Stimulated activated CD8-positive, alpha-beta memory T cell treated with anti-CD3 and anti-CD28 coated beads, Interleukin-12 subunit alpha, Interleukin-12 subunit beta, amount 100 ng/mL, for 1 hour (primary cell): Measurements from ENCODE around the gene PTPRN2.
"Not testable (repeated sequence)": the region's sequence is repeated elsewhere in the genome, so short reads cannot be mapped to it uniquely, and the experiment has no call there.

Experiments used
- DNase-seq: peaks from one replicate; pipeline ENCODE4 v3.0.0-alpha.2; 2020; ENCODE audit warnings: low read depth

Gene PTPRN2

GRCh38 chr7:157901166-157901565, 686.5 kb downstream of the PTPRN2 start:
- no peak for DNase-seq

- DNase-seq = no peak
Measured at GRCh38 chr7:157900556-157900955, 687.1 kb downstream of the PTPRN2 start.

- DNase-seq = no peak
Measured at GRCh38 chr7:157900011-157900410, 687.6 kb downstream of the PTPRN2 start.

GRCh38 chr7:157898802-157899505, 688.7 kb downstream of the PTPRN2 start:
- DNase-seq = no peak

DNA sequence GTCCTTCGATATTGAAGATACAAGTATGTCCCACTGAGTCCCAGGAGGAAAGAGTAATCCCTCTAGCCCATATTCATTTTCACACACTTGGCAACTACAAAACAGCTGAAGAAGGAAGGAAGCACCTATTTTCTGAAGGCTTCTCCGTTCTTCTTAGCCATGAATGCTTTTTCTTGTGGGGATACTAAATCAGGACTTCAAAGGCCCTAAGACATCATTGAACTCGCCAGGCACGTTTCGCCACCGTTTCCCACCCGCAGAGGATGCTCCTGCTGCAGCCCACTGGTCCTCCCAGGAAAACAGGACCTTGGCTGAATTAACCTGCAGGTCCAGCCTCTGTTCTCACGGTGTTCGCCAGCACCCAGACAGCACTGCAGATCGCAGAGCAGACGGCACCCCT, 689.4 kb downstream of the PTPRN2 start:
- DNase-seq = no peak

DNA sequence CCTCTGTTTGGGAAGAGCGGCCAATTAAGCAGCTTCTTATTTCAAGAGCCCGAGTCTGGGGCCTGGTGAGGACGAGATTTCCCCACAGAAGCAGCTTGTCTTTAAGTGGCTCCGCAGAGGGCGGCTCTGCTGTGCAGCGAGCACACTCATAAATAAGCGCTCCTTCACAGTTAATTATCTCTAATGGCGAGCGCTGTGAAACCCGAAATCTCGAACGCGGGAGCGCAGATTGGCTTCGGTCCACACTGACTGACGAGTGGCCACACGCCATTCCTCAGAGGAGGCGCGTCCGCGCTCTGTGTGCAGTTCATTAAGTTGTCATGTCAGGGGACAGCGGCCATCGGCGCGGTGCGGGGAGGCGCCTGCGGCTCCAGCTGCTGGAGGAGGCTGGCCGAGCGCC, 689.9 kb downstream of the PTPRN2 start:
- DNase-seq = no peak

GRCh38 chr7:157896774-157897555, 690.7 kb downstream of the PTPRN2 start:
- DNase-seq = no peak

DNA sequence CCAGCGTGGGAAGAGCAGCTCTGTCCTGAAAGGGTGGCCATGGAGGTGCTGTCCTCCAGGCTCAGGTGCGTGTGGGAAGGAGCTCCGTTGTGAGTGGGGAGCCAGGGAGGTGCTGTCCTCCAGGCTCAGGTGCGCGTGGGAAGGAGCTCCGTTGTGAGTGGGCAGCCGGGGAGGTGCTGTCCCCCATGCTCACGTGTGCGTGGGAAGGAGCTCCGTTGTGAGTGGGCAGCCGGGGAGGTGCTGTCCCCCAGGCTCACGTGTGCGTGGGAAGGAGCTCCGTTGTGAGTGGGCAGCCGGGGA, 691.3 kb downstream of the PTPRN2 start:
- DNase-seq = not testable (repeated sequence)

DNA sequence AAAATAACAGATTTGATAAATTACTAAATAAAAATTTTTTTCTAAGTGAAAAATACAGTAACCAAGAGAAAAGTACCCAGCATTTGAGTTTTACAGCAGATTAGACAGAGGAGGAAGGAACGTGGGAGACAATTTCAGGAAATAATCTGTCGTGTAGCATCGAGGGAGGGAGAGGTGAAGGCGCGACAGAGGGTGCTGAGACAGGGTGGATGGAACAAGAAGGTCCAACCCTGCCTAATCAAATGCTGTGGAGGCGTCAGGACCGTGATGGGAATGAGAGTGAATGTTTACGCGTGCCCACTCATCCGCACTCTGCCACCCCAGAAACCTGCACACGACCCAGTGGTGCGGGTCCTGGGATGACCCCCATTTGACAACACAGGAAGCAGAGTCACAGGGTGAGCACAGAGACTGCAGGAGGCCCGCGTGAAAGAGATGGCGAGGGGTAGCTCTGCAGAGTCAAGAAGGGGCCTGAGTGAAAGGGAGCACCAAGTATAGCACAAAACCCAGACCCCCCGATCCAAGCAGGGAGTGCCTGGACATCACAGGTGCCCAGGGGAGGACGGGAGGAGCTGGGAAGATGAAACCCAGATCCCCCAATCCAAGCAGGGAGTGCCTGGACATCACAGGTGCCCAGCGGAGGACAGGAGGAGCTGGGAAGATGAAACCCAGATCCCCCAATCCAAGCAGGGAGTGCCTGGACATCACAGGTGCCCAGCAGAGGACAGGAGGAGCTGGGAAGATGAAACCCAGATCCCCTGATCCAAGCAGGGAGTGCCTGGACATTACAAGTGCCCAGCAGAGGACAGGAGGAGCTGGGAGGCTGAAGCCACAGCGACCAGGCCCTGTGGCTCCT, 691.9 kb downstream of the PTPRN2 start:
- DNase-seq = no peak

GRCh38 chr7:157895098-157895497, 692.5 kb downstream of the PTPRN2 start:
- DNase-seq = not testable (repeated sequence)

DNA sequence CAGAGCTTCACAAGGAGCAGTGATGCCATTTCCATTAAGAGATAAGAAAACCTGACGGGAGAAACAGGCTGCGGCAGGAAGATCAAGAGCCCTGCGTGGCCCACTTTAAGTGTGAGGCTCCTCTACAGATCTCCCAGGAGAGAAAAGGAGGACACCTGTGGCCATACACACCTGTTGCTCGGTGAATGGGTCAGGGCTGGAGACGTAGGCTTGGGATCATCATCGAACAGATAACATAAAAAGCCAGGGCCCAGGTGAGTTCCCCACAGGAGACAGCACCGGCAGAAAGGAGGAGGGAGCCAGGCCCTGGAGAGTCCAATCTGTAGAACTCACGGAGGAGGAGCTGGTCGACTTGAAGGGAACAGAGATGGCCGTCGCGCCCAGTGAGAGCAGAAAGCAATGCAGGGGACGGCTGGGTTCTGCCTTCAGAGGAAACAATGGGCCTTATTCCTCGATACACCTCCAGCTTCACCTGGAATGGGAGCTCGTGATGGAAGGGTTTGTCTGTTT, 694.0 kb downstream of the PTPRN2 start:
- no peak for DNase-seq

DNA sequence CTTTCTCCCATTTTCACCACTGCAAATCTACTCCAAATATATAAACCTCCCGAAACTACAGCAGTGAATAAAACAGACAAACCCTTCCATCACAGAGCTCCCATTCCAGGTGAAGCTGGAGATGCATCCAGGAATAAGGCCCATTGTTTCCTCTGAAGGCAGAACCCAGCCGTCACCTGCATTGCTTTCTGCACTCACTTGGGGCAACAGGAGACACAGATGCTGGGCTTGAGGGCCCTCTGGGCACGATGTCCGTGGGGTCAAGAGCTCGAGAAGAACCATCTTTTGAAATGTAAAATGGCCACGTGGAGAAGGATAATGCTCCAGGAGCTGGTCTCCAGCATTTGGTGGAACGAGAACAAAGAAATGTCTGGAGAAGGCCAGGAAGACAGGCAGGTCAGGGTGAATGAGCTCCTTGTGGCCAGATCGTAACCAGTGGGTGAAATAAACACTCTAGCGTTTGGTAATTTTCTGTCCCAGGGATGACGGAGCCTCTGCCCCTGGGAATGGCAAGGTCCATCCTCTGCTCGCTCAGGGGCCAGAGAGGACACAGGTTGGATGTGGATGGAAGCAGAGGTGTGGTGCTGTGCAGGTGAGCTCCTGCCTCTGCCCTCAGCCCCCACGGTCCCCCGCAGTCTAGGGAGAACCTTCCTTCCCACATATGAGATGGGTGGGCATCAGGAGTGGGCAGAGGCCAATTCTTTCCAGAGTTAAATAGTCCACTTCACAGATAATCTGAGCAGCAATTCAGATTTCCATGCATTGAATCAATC, 694.7 kb downstream of the PTPRN2 start:
- no peak for DNase-seq

GRCh38 chr7:157890921-157891401, 696.7 kb downstream of the PTPRN2 start:
- no peak for DNase-seq

GRCh38 chr7:157889480-157889879, 698.1 kb downstream of the PTPRN2 start:
- DNase-seq = no peak

DNA sequence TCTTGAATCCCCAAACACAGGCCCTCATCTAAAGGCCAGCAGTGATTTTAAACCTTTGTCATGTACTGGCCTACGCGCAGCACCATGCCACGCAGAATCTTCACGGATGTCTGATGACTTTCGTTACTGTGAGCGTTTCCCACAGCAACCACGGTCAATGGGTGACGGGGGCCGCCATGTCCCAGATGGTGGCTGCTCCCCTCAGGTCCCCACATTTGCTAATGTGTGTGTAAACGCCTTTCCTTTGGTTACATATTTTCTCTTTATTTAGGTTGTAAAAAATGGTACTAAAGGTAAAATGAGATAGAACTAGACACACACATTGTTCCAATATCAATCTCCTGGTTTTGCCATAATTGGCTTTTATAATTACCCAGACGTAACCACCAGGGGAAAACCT, 699.0 kb downstream of the PTPRN2 start:
- no peak for DNase-seq

DNA sequence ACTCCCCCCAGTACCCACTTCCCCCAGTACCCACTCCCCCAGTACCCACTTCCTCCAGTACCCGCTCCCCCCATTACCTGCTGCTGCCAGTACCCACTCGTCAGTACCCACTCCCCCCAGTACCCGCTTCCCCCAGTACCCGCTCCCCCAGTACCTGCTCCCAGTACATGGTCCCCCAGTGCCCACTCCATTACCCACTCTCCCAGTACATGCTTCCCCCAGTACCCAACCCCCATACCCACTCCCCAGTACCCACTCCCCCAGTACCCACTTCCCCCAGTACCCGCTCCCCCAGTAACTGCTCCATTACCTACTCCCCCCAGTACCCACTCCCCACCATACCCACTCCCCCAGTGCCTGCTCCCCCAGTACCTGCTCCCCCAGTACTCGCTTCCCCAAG, 700.2 kb downstream of the PTPRN2 start:
- no peak for DNase-seq

GRCh38 chr7:157886711-157887110, 700.9 kb downstream of the PTPRN2 start:
- no peak for DNase-seq

DNA sequence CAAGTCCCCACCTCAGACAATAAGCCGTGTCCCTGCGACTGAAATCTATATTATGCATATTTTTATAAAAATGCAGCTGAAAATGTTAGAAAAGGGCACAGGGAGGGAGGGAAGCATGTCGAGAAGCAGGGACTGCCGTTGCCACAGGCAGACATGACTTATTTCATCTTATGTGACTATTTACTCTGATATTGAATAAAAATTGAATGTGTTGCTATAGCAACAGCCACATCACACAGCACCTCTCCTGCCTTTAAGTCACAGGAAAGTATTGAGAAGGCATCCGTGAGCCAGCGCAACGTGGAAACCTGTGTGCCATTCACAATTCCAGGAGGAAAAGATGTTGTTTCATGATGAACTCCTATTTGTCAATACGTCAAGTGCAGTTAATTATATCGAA, 701.4 kb downstream of the PTPRN2 start:
- DNase-seq = no peak

GRCh38 chr7:157885140-157885539, 702.5 kb downstream of the PTPRN2 start:
- DNase-seq = no peak

GRCh38 chr7:157884461-157885062, 703.1 kb downstream of the PTPRN2 start:
- DNase-seq = no peak

- no peak for DNase-seq
Measured at GRCh38 chr7:157881048-157881771, 706.4 kb downstream of the PTPRN2 start.
